Measurements from ENCODE around the gene POU1F1.

DNA sequence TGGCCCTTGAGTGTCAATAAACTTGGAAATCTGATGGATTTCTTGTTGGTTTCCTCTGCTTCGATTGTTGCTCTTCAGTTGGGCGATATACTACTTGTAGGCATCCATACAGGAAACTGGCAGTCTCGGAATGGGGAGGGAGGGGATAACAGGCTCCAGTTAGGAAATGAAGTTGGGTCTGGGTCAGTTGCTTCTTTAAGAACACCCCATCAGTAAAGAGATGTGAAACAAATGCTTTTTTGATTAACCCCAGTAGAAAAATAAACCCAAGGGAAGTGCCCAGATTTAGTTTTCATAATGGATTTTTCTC is 48.6 kb downstream of the POU1F1 start:
- TF ChIP-seq TAF1 (IDR thresholded peaks at IDR 0.05; ENCODE audit: low read depth) (no peak), EP300 (IDR thresholded peaks at IDR 0.05; ENCODE audit: borderline replicate concordance) (no peak), CEBPB (IDR thresholded peaks at IDR 0.05) (no peak), RAD21 (IDR thresholded peaks at IDR 0.05; ENCODE audit: low read depth) (no peak)
- TF ChIP-seq, protein P1, sequence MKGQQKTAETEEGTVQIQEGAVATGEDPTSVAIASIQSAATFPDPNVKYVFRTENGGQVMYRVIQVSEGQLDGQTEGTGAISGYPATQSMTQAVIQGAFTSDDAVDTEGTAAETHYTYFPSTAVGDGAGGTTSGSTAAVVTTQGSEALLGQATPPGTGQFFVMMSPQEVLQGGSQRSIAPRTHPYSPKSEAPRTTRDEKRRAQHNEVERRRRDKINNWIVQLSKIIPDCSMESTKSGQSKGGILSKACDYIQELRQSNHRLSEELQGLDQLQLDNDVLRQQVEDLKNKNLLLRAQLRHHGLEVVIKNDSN (IDR thresholded peaks at IDR 0.05), result no peak
- TF ChIP-seq, protein P2, sequence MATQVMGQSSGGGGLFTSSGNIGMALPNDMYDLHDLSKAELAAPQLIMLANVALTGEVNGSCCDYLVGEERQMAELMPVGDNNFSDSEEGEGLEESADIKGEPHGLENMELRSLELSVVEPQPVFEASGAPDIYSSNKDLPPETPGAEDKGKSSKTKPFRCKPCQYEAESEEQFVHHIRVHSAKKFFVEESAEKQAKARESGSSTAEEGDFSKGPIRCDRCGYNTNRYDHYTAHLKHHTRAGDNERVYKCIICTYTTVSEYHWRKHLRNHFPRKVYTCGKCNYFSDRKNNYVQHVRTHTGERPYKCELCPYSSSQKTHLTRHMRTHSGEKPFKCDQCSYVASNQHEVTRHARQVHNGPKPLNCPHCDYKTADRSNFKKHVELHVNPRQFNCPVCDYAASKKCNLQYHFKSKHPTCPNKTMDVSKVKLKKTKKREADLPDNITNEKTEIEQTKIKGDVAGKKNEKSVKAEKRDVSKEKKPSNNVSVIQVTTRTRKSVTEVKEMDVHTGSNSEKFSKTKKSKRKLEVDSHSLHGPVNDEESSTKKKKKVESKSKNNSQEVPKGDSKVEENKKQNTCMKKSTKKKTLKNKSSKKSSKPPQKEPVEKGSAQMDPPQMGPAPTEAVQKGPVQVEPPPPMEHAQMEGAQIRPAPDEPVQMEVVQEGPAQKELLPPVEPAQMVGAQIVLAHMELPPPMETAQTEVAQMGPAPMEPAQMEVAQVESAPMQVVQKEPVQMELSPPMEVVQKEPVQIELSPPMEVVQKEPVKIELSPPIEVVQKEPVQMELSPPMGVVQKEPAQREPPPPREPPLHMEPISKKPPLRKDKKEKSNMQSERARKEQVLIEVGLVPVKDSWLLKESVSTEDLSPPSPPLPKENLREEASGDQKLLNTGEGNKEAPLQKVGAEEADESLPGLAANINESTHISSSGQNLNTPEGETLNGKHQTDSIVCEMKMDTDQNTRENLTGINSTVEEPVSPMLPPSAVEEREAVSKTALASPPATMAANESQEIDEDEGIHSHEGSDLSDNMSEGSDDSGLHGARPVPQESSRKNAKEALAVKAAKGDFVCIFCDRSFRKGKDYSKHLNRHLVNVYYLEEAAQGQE (IDR thresholded peaks at IDR 0.05; ENCODE audit: low read depth), result no peak

All from Ishikawa (cell line).